NCI-H2171 treated with DMSO at 0.1 percent for 48 hours (cell line): ENCODE results near the gene VIPR1.

Experiments
- DNase-seq: peaks from one replicate; lab custom pipeline; 2025; lab: John Stamatoyannopoulos, UW

The VIPR1 gene, protein sequence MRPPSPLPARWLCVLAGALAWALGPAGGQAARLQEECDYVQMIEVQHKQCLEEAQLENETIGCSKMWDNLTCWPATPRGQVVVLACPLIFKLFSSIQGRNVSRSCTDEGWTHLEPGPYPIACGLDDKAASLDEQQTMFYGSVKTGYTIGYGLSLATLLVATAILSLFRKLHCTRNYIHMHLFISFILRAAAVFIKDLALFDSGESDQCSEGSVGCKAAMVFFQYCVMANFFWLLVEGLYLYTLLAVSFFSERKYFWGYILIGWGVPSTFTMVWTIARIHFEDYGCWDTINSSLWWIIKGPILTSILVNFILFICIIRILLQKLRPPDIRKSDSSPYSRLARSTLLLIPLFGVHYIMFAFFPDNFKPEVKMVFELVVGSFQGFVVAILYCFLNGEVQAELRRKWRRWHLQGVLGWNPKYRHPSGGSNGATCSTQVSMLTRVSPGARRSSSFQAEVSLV

DNA sequence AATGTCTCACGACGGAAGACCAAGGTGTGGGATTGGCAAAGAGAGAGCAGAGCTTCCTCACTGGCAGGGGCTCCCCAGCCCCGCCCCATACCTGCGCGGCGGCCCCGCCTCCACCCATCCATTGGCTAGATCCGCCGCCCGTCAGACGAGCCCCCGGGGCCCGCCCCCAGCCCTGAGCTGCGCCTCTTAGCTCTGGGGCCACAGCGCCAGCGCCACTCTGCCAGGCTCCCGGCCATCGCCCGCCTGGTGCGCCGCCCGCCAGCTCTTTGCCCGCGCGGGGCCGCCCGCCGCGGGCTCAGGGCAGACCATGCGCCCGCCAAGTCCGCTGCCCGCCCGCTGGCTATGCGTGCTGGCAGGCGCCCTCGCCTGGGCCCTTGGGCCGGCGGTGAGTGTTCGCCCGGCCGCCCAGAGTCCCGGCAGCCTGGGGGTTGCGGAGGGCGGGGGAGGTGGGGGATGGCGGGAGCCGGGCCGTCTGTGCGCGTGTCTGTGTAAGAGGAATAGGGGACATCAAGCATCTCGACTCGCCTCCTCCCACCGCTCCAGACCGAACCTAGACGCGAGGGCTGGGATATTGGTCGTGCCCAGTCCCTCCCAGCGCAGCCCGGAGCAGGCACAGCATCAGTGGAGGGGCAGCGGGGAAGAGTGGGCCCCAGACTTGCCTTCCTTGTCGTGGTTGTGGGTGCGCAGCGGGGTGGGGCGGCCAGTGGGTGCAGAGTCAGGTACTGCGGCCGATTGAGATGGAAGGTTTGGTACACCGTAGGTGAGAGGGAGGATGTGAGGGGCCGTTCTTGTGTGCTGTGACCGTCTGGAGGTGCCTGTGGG lies at the start of gene VIPR1:
VIPR1 (plus strand) TSS at position 215 of the 822 bp plus-strand sequence; CDS start at position 308, 93 bp downstream.
- peak; percentile 81 for DNase-seq

DNA sequence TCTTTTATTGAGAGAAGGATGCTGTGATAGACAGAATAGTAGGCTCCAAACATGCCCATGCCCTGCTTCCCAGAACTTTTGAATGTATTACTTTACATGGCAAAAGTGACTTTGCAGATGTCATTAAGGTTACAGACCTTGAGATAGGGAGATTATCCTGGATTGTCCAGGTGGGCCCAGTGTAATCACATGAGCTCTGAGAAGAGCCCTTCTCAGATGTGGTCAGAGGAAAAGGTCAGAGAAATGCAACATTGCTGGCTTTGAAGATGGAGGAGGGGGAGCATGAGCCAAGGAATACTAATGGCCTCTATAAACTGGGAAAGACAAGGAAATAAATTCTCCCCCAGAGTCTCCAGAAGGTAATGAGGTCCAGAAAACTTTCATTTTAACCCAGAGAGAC lies 46.2 kb upstream of the VIPR1 start:
- no peak for DNase-seq

DNA sequence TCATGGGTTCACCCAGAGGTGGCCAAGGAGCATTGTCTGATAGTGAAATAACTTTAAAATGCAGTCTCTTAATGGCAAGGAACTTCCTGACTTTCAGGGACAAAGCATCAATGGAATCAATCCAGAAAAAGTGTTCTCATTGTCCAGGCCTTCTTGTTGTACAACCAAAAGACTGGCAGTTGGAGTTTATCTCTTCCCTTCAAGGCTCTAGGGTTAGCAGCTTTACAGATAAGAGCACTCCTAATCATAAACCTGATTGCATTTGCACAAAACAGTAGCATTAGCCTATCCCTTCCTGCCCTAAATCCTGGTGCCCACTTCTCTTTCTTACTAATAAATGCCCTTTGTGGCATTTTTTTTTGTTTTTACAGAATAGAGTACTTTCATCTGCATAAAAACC lies 43.3 kb upstream of the VIPR1 start:
- DNase-seq = no peak

DNA sequence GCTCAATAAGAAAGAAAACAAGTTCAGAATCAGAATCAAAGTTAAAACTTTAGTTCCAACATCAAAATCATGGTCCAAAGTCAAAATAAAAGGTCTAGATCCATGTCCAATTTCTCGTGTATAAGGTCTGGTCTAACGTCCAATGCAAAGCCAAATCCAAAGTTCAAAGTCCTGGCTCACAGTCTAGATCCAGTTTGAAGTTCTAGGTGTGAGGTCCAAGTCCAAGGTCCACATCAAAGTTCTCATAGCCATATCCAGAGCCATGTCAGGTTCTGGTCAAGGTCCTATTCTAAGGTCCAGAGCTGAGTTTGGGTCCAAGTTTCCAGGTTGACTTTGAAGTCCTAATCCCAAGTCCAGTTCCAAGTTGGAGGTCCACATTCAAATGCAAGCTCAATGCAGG lies 40.7 kb upstream of the VIPR1 start:
- DNase-seq = no peak

DNA sequence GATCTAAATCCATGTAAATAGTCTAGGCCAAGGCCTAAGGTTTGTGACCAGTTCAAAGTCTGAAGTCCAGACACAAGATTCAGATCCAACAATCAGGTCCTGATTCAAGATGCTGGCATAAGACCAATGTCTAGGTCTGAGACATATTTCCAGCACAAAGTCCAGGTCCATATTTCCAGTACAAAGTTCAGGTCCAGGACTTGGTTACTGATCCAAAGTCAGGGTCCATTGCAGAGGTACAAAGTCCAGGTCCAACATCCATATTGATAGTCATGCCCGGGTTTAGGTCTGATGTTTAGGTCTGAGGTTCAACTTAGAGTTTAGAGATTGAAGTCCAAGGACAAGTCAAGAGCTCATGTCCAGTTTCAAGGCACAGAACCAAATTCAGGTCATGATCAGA lies 39.4 kb upstream of the VIPR1 start:
- DNase-seq = no peak

DNA sequence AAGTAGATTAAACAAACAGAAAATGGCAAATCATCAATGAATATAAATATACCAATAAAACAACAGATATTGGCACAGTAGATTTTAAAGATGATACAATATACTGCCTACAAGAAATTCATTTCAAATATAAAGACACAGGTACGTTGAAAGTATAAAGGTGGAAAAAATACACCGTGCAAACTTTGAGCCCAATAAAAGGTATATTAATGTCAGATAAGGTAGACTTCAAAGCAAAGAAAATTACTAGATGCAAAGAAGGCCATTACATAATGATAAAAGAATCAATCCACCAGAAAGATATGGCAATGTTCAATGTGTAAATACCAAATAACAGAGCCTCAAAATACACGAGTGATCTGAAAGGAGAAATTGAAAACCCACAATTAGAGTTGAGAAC lies 34.3 kb upstream of the VIPR1 start:
- DNase-seq = no peak

DNA sequence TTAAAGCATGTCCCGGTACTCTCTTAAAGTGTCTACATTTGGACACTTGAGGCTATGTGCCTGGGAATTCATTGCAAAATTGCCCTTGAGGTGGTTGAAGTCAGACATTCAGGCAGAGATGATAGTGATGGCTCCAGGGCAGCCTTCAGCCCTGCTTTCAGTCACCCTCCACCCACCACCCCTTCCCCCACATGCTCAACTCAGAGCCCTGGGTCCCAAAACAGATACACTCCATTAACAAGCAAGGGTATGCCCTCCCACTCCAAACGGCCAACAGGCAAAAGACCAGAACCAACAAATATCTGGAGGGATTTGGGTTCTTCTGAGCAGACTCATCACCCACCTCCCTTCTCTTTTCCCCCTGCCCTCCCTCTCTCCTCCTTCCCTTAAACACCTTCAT lies 29.9 kb upstream of the VIPR1 start:
- DNase-seq = no peak

DNA sequence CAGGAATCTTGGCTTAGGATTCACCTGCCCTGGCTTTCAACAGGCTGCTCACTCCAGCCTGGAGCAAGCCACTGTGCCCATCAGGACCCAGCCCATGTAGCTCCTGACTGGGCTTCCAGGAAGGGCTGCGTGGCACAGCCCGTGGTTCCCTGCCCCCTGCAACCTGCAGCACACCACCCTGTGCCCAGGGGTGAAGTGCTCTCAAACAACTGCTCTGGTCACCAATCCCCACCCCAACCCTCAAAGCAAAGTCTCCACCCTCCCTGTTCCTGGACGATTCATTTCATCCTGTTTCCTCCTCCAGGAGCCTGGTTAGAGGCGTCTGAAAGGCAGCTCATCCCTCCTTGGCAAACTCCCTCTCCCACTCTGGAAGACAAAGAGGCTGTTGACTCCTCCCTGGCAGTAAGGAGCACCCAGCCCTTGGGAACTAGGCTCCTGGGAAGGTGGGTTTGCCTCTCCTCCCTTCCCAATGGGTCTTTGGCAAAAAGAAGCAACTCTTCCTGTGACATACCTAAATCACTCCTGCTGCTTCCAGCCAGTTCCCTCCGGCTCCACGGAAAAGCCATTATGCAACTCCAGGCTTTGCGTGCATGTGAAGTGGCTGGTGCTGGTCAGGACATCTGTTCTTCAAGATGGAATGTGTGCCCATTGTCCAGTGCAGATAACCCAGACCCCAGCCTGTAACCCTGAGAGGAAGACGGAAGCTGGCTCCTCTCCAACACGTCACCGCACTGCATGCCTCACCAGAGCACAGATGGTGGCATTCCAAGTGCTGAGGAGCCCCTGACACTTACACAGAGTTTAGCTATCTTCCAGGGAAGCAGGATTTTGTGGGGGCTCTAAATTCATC lies 29.1 kb upstream of the VIPR1 start:
- peak; percentile 25 for DNase-seq

DNA sequence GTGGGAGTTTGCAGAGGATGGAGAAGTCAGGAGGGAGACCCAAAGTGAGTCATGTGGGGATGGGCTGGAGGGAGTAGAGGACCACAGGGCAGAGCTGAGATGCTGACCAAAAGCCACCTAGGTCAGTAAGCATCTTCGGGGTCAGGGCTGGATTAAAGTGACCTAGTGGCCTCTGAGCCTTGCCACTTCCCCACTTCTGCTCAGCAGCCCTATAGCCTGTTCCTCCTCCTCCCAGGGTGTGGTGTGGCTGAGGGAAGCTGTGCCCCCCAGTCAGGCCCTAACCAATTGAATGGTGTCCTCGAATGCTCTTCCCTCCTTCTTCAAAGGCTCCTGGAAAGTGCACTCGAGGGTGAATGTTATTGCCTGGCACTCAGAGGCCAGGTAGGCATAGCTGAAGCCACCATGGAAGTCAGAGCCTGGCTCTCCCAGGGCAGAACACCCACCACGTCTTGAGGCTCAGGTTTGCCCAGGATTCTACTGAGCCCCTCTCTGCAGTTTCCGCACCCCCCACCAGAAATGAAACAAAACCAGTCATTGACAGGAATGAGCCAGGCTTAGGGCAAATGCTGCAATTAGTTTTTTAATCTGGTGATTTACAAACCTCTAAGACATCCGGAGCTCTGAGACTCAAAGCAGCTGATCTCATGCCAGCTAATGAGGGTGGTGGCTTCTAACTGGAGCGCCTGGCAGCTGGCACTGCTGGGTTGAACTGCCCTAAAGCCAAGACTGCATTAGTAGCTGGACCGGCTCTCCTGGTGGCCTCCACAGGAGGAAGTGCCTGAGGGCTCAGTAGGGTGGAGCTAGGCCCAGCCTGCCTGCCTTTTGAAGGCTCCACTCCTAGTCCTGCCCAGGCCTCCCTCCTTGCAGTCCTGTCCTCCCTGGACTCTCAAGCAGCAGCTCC lies 26.0 kb upstream of the VIPR1 start:
- DNase-seq = no peak

DNA sequence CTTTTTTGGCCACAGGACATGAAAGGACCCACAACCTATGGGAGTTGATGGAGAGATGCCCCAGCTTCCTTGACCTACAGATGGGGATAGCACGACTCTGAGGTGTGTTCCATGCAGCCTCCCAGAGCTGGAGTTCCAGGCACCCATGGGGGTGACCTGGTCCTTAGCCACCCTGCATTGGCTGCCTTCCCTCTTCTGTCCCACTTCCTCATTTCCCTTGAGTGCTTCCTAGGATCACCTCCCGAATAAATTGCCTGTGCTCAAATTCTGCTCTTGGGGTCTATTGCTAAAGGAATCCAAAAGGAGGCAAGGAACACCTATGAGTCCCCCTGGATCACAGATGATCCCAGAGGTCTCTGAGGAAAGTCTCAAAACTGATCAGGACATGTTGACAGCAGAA lies 24.7 kb upstream of the VIPR1 start:
- no peak for DNase-seq

DNA sequence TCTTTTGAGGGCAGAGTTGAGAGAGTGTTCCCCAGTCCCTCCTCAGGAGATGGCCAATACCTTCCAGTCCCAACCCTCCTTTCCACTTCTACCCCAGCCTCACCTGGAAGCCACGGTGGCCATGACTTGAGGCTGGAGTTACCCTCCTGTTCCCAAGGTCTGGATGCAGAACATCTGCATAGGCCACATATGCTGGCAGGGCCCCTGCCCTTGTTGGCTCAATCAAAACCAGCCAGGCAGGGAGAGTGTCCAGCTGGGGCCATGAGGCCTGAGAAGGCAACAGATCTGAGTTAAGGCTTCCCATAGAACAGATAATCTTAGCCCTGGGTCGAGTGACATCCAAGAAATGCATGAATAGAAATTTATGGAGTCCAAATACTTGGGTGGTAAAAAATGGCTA lies 23.6 kb upstream of the VIPR1 start:
- DNase-seq = no peak

DNA sequence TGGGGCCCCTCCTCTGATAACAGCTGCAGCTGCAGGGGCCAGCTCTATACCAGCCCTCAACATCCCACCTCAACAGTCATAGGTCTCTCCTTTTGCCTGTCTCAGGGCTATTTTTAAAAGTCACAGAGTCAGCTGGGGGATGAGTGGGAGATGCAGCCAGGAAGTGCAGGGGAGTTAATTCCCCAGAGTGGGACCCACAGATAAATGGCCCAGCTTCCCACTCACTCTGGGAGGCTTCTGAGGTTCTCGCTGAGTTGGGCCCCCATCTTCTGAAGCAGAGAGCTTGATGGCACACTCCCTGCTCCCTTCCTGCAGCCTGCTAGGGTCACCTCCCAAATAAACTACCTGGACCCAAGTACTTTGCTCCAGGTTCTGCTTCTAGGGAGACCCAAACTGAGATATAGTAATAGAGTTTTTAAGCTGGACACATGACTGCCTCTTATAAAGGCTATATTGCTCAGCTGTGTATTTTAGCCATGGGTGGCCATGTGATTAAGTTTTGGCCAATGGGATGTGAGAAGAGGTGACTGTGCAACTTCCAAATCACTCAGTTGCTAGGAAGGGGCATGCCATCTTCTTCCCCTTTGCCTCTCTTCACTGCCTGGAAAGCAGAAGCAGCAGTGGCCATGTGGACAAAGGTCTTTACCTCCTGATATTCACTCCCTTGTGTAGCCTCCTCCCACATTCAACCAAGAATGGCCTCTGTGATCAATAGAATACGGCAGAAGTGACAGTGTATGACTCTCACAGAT lies 15.5 kb upstream of the VIPR1 start:
- DNase-seq = no peak

DNA sequence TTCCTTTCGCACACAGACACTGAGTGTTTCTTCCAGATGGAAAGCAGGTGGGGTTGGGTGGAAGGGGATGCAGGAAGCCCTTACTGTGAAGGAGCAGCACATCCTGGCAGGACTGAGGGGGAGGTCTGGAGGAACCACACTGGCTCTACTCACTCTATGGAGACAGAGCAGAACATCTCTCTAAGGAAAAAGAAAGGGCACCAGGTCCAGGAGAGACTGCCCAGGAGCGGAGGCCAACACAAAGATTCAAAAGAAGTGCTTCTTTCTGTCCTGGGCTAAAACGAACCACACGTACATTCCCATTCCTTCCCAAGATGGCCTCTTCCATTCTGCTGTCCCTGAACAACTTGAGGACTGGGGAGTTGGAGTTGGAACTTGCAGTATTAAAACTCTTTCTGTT lies 13.8 kb upstream of the VIPR1 start:
- DNase-seq = no peak

DNA sequence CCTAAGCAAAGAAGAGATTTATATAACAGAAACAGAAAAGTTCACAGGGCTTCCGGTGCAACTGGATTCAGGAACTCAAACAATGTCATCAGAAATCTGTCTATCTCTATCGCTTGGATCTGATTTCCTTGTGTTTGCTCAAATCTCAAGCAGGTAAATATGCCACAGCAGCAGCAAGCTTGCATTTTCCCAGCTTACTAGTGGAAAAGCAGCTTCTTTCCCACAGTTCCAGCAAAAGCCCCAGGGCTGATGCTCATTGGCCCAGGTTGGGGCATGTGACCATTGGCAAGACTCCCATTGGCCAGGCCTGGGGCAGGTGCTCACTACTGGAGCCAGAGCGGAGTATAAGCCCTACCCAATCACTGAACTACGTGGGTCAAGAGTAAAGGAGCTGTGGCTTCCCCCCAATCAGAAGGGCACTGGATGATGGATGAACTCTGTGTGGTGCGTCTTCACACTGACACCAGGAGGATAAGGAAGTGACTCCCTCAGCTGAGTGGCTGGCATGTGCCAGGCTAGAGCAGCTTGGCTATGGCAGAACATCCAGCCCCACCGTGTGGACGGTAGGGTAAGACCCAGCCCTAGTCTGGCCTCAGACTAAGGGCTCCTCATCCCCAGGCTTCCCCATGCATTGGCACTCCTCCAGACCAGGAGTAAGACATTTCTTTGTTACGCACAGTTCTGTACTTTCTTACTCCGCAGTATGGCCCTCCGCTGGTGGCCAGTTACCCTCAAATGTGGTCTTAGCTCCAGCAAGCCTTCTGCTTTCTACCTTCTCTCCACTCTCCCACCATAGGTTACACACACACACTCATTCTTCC lies 13.1 kb upstream of the VIPR1 start:
- no peak for DNase-seq

DNA sequence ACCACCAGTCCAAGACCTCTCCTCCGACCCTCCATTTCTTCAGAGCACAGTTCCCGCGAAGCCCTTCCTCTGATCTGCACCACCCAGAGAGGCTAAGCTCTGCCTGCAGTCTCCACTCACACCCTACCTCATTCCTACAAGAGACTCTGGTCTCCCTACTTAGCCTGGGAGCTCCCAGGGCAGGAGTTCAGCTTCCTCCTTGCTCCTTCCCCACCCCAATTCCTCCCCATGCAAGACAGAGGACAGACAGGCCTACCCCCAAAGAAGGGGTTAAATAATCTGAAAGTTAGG lies 12.6 kb upstream of the VIPR1 start:
- DNase-seq = no peak

DNA sequence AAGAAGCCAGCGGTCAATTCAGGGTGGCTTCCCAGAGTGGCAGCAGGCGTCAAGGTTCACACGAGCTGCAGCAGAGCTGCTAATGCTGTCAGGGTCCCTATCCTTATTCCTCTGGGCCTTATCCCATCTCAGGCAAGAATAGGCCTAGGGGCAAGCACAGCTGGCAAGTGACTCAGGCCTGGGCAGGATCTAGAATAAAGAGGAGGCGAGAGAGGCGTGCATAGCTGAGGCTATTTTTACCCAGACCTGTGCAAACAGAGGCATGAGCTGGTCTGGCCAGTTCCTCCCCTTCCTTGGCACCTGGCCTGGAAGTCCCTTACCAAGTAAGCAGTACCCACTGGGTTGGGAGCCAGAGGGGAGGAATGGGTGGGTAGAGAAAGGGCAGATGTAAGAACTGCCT lies 12.2 kb upstream of the VIPR1 start:
- DNase-seq = no peak

DNA sequence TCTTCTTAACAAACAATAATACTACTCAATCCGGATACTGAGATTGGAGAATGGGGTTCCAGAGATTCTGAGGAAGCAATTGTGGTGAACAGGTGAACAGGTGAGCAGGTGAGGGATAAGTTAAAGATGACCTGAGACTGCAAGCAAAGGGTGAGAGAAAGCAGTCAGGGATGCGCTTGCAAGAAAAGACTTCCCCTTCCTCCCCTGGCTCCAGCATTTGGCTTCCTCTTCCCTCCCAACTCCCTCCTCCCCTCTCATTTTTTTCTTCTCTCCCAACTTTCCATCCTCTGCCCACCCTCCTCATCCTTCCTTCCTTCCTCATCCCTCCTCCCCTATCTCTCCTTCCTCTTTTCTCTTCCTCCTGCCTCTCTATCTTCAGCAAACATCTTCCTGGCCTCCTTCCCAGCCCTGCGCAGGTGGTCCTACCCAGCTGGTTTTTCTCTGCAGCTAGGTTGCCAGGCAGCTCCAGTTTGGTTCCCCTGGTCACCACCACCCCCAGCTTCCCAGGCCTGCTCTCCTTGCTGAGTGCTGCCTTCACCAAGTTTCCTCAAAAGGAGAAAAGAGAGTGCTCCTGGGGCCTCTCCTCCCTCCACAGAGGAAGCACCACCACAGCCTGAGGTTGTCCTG lies 10.4 kb upstream of the VIPR1 start:
- no peak for DNase-seq

DNA sequence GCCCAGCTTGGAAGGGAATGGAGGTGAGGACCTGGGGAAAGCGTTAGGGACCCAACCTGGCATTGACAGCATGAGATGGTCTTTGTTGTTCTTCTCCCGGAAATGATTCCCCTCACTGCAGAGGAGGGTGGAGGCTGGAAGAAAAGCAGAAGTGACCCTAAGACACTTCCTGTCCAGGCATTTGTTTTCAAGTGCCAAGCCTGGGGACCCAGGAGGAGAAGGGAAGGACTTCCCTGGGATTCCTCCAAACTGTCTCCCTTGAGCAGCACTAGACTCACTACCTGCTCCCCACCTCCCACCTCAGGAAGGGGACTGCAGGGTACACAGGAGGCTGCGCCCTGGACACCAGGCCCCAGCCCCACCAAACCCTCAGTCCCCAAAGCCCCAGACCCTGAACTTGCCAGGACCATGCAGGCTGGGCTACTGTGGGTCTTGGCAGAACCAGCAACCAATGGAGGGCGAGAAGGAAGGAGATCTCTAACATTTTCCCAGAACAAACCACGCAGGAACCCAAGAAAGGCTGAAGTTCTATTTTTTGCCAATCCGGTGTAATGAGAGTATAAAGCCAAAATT lies 9.8 kb upstream of the VIPR1 start:
- DNase-seq = no peak
